Measurements from ENCODE around the gene VEGFC. TPM values are rescaled to one million over a fixed set of nuclear protein-coding genes. Genes with fewer than 3 reads are reported as not detected.

Gene VEGFC
- total RNA-seq, 1 donor from 2014 or later = 1.6 TPM

- Mint-ChIP-seq H3K36me3 (no peaks in the 10 kb centered on the region), H3K4me3 (no peak overlapping the region), H3K27ac (no peak overlapping the region), H3K27me3 (ENCODE audit: insufficient read depth, low read depth) (no peaks in the 10 kb centered on the region), H3K4me1 (no peaks in the 10 kb centered on the region), H3K9me3 (no peaks in the 10 kb centered on the region)
- no peak overlapping the region for H2AFZ ChIP-seq (replicated peaks)
- H4K20me1 ChIP-seq (ENCODE audit: low read depth) = no peaks in the 10 kb centered on the region
- no peak for DNase-seq (ENCODE audit: low spot score)
- H3K27ac ChIP-seq = no peak overlapping the region
- H3K36me3 ChIP-seq = no peaks in the 10 kb centered on the region
- H3F3A ChIP-seq (ENCODE audit: low read depth) = no peaks in the 10 kb centered on the region
- no peak for TF ChIP-seq EZH2 (IDR thresholded peaks at IDR 0.05)
- TF ChIP-seq EZH2phosphoT487 (IDR thresholded peaks at IDR 0.05) = no peak
- TF ChIP-seq, protein P1, sequence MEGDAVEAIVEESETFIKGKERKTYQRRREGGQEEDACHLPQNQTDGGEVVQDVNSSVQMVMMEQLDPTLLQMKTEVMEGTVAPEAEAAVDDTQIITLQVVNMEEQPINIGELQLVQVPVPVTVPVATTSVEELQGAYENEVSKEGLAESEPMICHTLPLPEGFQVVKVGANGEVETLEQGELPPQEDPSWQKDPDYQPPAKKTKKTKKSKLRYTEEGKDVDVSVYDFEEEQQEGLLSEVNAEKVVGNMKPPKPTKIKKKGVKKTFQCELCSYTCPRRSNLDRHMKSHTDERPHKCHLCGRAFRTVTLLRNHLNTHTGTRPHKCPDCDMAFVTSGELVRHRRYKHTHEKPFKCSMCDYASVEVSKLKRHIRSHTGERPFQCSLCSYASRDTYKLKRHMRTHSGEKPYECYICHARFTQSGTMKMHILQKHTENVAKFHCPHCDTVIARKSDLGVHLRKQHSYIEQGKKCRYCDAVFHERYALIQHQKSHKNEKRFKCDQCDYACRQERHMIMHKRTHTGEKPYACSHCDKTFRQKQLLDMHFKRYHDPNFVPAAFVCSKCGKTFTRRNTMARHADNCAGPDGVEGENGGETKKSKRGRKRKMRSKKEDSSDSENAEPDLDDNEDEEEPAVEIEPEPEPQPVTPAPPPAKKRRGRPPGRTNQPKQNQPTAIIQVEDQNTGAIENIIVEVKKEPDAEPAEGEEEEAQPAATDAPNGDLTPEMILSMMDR (IDR thresholded peaks at IDR 0.05) = no peak
- H3K9me3 ChIP-seq (ENCODE audit: low read depth) = no peaks in the 10 kb centered on the region
- no peak overlapping the region for H3K9ac ChIP-seq
- no peaks in the 10 kb centered on the region for H3K79me2 ChIP-seq (ENCODE audit: low read depth)
- H3K4me2 ChIP-seq = no peak overlapping the region
- no peaks in the 10 kb centered on the region for H3K27me3 ChIP-seq
- no peaks in the 10 kb centered on the region for H3K4me1 ChIP-seq
- no peak overlapping the region for H3K4me3 ChIP-seq
Measured at GRCh38 chr4:176708771-176709311, 83.9 kb downstream of the VEGFC start.

DNA sequence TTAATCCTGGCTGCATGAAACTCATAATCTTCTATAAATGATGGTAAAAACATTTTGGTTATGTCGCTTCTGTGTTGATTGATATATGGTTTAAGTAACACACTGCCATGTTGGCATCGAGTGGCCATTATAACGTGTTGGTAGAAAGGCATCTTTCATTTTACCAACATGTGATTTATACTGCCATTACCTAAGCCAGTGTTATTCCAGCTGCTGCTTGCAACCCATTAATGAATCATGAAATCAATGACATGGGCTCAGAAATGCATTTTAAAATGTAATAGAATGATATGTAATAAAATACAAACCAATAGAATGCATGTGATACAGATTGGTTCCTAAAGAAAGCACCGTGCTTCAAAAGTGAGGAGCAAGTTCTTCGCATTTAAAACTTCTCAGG is 102.0 kb downstream of the VEGFC start:
- no peaks in the 10 kb centered on the region for H3K79me2 ChIP-seq (ENCODE audit: low read depth)
- no peak overlapping the region for H3K4me3 Mint-ChIP-seq
- no peaks in the 10 kb centered on the region for H3F3A ChIP-seq (ENCODE audit: low read depth)
- H3K27ac Mint-ChIP-seq = no peak overlapping the region
- no peaks in the 10 kb centered on the region for H3K36me3 ChIP-seq
- TF ChIP-seq, protein P1 (IDR thresholded peaks at IDR 0.05) = no peak
- TF ChIP-seq EZH2 (IDR thresholded peaks at IDR 0.05) (no peak), EZH2phosphoT487 (IDR thresholded peaks at IDR 0.05) (no peak)
- H3K4me1 Mint-ChIP-seq = no peaks in the 10 kb centered on the region
- no peaks in the 10 kb centered on the region for H3K4me1 ChIP-seq
- no peaks in the 10 kb centered on the region for H3K9me3 ChIP-seq (ENCODE audit: low read depth)
- H3K4me3 ChIP-seq = no peak overlapping the region
- no peaks in the 10 kb centered on the region for H4K20me1 ChIP-seq (ENCODE audit: low read depth)
- H3K27ac ChIP-seq = no peak overlapping the region
- H3K9me3 Mint-ChIP-seq = no peaks in the 10 kb centered on the region
- no peak overlapping the region for H3K4me2 ChIP-seq
- peaks cover 3% of the 10 kb centered on the region for H3K27me3 Mint-ChIP-seq (ENCODE audit: insufficient read depth, low read depth)
- H2AFZ ChIP-seq (replicated peaks) = no peak overlapping the region
- H3K36me3 Mint-ChIP-seq = no peaks in the 10 kb centered on the region
- no peaks in the 10 kb centered on the region for H3K27me3 ChIP-seq
- no peak overlapping the region for H3K9ac ChIP-seq
- DNase-seq (ENCODE audit: low spot score) = no peak

DNA sequence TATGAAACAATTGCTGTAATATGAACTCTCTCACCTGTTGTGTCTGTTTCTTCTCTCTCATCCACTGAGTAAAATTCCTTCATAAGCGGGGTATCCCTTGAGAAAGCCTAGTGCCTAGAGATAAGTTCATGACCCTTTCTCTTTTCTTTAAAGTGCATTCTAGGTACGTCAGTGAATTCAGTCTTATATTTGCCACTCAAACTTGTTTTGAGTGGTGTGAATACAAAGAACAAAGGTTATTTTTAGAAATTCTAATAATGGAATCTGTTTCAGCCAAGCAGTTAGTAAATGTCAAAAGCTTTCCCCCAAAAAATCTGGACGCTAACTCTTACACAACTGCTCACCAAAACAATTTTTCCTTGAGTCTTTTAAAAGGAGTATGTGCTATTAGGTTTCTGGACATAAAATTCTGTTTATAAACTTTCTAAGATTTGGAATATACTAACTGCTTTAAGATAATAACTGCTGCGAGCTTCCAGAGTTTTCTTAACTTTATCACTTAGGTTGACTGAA is 112.0 kb downstream of the VEGFC start:
- Histone ChIP-seq H3F3A (ENCODE audit: low read depth) (no peaks in the 10 kb centered on the region), H3K4me2 (no peak overlapping the region), H3K9ac (no peak overlapping the region), H3K79me2 (ENCODE audit: low read depth) (no peaks in the 10 kb centered on the region), H4K20me1 (ENCODE audit: low read depth) (no peaks in the 10 kb centered on the region), H3K4me3 (no peak overlapping the region), H3K4me1 (no peaks in the 10 kb centered on the region), H3K9me3 (ENCODE audit: low read depth) (no peaks in the 10 kb centered on the region), H2AFZ (replicated peaks) (no peak overlapping the region), H3K36me3 (no peaks in the 10 kb centered on the region), H3K27ac (no peak overlapping the region), H3K27me3 (no peaks in the 10 kb centered on the region)
- TF ChIP-seq EZH2phosphoT487 (IDR thresholded peaks at IDR 0.05) (no peak), EZH2 (IDR thresholded peaks at IDR 0.05) (no peak)
- TF ChIP-seq, protein P1 (IDR thresholded peaks at IDR 0.05) = no peak
- no peak overlapping the region for H3K4me3 Mint-ChIP-seq
- no peaks in the 10 kb centered on the region for H3K27me3 Mint-ChIP-seq (ENCODE audit: insufficient read depth, low read depth)
- peaks cover 2% of the 10 kb centered on the region for H3K9me3 Mint-ChIP-seq
- DNase-seq (ENCODE audit: low spot score) = no peak
- peaks cover 2% of the 10 kb centered on the region for H3K4me1 Mint-ChIP-seq
- H3K27ac Mint-ChIP-seq = no peak overlapping the region
- peaks cover 2% of the 10 kb centered on the region for H3K36me3 Mint-ChIP-seq

Measured in neural progenitor cell (in vitro differentiated cells).